ENCODE measurements around the gene MRAS.

MRAS gene

DNA sequence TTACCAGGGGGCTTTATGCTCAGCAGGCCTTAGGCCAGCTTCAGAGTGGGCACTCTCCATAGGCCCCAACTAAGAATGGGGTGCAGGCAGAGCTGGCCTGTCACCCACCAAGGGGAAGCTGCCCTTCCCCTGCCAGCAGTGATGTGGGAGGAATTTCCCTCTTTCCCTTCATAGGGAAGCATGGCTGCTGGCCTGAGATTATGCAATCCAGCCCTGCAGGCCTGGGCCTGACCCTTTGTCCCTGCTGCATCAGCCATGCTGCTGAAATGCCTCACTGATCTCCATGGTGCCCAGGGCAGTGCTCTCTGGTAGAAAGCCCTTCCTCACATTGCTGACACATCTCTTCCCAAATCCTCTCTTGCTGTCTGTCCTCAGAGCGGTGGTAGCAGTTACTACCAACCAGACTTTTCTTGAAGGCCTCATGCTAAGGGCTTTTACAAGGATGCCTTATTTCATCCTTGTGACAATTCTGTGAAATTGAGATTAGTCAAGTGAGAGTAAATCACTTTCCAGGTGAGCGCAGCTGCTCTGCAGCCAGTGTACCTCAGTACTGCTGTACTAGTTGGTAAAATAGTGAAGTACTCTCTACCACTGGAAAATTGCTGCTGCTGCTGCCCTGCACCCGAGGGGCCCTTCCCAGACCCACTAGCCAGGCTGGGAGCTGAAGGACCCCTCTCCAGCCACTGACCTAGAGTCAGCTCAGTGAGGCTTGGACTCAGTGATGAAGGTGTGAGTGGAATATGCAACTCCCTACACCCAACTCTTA lies 33.8 kb downstream of the MRAS start:
- Histone ChIP-seq H3K9me2 (replicated peaks; ENCODE audit: insufficient read depth, low read length) (no peaks in the 10 kb centered on the region), H3K27me3 (ENCODE audit: low read length) (no peaks in the 10 kb centered on the region), H3K79me2 (ENCODE audit: insufficient read depth, low read length) (no peaks in the 10 kb centered on the region), H3K4me3 (ENCODE audit: insufficient read depth, low read length, poor library complexity, severe bottlenecking) (no peak overlapping the region), H3K9me3 (ENCODE audit: insufficient read depth, low read length) (no peaks in the 10 kb centered on the region), H2AFZ (ENCODE audit: low read depth, low read length, severe bottlenecking) (no peak overlapping the region), H4K20me1 (ENCODE audit: low read depth, low read length) (no peaks in the 10 kb centered on the region), H3K4me2 (ENCODE audit: low read depth, low read length, poor library complexity, severe bottlenecking) (no peak overlapping the region), H3F3A (ENCODE audit: insufficient read depth) (no peaks in the 10 kb centered on the region), H3K9ac (ENCODE audit: low read length) (no peak overlapping the region), H3K36me3 (ENCODE audit: low read length) (no peaks in the 10 kb centered on the region), H3K27ac (ENCODE audit: low read depth, low read length) (no peak overlapping the region)
- TF ChIP-seq, protein P1, sequence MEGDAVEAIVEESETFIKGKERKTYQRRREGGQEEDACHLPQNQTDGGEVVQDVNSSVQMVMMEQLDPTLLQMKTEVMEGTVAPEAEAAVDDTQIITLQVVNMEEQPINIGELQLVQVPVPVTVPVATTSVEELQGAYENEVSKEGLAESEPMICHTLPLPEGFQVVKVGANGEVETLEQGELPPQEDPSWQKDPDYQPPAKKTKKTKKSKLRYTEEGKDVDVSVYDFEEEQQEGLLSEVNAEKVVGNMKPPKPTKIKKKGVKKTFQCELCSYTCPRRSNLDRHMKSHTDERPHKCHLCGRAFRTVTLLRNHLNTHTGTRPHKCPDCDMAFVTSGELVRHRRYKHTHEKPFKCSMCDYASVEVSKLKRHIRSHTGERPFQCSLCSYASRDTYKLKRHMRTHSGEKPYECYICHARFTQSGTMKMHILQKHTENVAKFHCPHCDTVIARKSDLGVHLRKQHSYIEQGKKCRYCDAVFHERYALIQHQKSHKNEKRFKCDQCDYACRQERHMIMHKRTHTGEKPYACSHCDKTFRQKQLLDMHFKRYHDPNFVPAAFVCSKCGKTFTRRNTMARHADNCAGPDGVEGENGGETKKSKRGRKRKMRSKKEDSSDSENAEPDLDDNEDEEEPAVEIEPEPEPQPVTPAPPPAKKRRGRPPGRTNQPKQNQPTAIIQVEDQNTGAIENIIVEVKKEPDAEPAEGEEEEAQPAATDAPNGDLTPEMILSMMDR (IDR thresholded peaks at IDR 0.05; ENCODE audit: insufficient read depth, low read length, poor library complexity, severe bottlenecking), result no peak
- no peak for TF ChIP-seq EZH2phosphoT487 (conservative IDR thresholded peaks at IDR 0.05; ENCODE audit: low read length)

DNA sequence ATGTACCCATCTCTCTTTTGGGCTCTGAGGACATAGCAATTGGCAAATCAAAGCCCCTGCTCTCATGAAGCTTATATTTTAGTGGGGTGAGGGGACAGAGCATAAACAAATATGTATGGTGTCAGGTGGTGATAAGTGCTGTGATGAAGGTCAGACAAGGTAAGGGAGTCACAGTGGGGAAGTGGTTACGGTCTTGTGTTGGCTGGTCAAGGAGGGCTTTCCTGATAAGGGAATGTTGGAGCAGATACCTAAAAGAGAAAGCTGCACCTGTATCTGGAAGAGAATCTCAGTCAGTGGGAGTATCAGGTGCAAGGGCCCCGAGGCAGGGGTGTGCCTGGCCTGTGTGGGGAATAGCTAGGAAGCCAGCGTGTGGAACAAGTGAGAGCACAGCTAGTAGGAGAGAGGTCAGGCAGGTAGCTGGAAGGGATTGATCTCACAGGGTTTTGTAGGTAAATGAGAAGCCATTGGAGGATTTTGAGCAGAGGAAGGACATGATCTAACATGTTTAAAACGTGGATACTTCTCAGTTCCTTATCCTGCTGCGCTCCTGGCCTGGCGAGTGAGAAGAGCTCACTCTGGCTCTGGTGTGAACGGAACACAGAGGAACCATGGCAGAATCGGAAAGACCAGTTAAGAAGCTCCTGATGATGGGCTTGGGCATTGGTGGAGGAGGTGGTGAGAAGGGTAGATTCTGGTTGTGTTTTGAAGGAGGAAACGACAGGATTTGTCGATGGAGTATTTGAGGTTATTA lies 35.5 kb downstream of the MRAS start:
- H3K4me3 ChIP-seq (ENCODE audit: insufficient read depth, low read length, poor library complexity, severe bottlenecking), result no peak overlapping the region
- no peaks in the 10 kb centered on the region for H3K79me2 ChIP-seq (ENCODE audit: insufficient read depth, low read length)
- H3K36me3 ChIP-seq (ENCODE audit: low read length), result no peaks in the 10 kb centered on the region
- no peak overlapping the region for H3K9ac ChIP-seq (ENCODE audit: low read length)
- no peaks in the 10 kb centered on the region for H3F3A ChIP-seq (ENCODE audit: insufficient read depth)
- no peak overlapping the region for H3K4me2 ChIP-seq (ENCODE audit: low read depth, low read length, poor library complexity, severe bottlenecking)
- H3K27ac ChIP-seq (ENCODE audit: low read depth, low read length), result no peak overlapping the region
- no peak overlapping the region for H2AFZ ChIP-seq (ENCODE audit: low read depth, low read length, severe bottlenecking)
- no peaks in the 10 kb centered on the region for H4K20me1 ChIP-seq (ENCODE audit: low read depth, low read length)
- H3K27me3 ChIP-seq (ENCODE audit: low read length), result no peaks in the 10 kb centered on the region
- no peaks in the 10 kb centered on the region for H3K9me3 ChIP-seq (ENCODE audit: insufficient read depth, low read length)
- TF ChIP-seq, protein P1 (IDR thresholded peaks at IDR 0.05; ENCODE audit: insufficient read depth, low read length, poor library complexity, severe bottlenecking), result no peak
- TF ChIP-seq EZH2phosphoT487 (conservative IDR thresholded peaks at IDR 0.05; ENCODE audit: low read length), result no peak
- no peaks in the 10 kb centered on the region for H3K9me2 ChIP-seq (replicated peaks; ENCODE audit: insufficient read depth, low read length)

DNA sequence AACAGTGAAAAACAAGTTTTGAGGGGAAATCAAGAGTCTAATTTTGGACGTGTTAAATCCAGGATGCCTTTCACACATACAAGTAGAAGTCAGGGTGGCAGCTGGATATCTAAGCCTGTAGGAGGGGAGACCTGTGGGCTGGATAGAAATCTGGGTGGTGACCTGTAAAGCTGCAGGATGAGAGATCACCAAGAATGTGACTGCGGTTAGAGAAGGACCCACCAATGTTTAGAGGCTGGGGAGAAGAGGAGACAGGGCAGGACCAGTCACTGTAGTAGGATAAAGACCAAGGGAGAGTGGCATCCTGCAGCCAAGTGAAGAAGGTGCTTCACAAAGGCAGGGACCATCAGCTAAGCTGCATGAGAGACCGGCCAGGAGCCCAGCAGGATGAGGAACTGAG lies 36.2 kb downstream of the MRAS start:
- no peaks in the 10 kb centered on the region for H3K9me2 ChIP-seq (replicated peaks; ENCODE audit: insufficient read depth, low read length)
- no peaks in the 10 kb centered on the region for H3K36me3 ChIP-seq (ENCODE audit: low read length)
- no peaks in the 10 kb centered on the region for H4K20me1 ChIP-seq (ENCODE audit: low read depth, low read length)
- H3K4me3 ChIP-seq (ENCODE audit: insufficient read depth, low read length, poor library complexity, severe bottlenecking), result no peak overlapping the region
- H3K9ac ChIP-seq (ENCODE audit: low read length), result no peak overlapping the region
- no peaks in the 10 kb centered on the region for H3K9me3 ChIP-seq (ENCODE audit: insufficient read depth, low read length)
- no peaks in the 10 kb centered on the region for H3K27me3 ChIP-seq (ENCODE audit: low read length)
- H3K4me2 ChIP-seq (ENCODE audit: low read depth, low read length, poor library complexity, severe bottlenecking), result no peak overlapping the region
- H3K79me2 ChIP-seq (ENCODE audit: insufficient read depth, low read length), result no peaks in the 10 kb centered on the region
- no peaks in the 10 kb centered on the region for H3F3A ChIP-seq (ENCODE audit: insufficient read depth)
- no peak overlapping the region for H2AFZ ChIP-seq (ENCODE audit: low read depth, low read length, severe bottlenecking)
- TF ChIP-seq, protein P1 (IDR thresholded peaks at IDR 0.05; ENCODE audit: insufficient read depth, low read length, poor library complexity, severe bottlenecking), result no peak
- TF ChIP-seq EZH2phosphoT487 (conservative IDR thresholded peaks at IDR 0.05; ENCODE audit: low read length), result no peak
- no peak overlapping the region for H3K27ac ChIP-seq (ENCODE audit: low read depth, low read length)

Measured in SU-DHL-6 (cell line).